ENCODE measurements around the gene ADGRB2.

The ADGRB2 gene

DNA sequence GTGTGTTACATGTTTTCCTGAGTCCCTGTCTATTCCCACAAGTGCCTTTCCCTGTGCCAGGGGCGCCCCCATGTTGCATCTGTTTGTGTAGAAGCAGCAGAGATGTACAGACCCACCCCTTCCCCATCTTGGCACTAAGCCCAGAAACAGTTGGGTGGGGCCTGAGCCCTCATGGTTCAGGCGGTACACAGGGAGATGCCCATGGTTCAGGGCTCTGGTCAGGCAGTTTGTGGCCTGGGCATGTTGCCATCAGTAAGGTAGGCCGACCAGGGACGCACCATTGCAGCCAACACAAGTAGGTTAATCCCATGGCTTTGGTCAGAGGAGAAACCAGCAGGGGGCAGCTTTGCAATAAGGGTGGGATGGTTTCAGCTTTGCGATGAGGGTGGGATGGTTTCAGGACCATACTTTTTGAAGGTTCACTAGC is 914 bp upstream of the ADGRB2 start:
- CTCF ChIA-PET: interaction anchor here (0.9 to 7.0 kb wide), 4 partner anchors 11 to 200 kb away, joined by 3 to 51 read pairs (median 6); no protein-coding TSS in a partner anchor
- POLR2A ChIA-PET: interaction anchor here (1.4 kb wide), 1 partner anchor 24 kb away, joined by 7 read pairs; no protein-coding TSS in a partner anchor
- no peaks in the 10 kb centered on the region for H3K36me3 ChIP-seq (ENCODE audit: control insufficient read depth in 2 of 2, insufficient read depth in 1 of 2, low read length in 2 of 2)
- H3K4me3 ChIP-seq (ENCODE audit: low read depth, low read length): no peak overlapping the region
- H3K9me3 ChIP-seq (ENCODE audit: control insufficient read depth, insufficient read depth, low read depth, low read length): no peaks in the 10 kb centered on the region
- H3K4me1 ChIP-seq (ENCODE audit: control insufficient read depth, insufficient read depth, low read length): no peaks in the 10 kb centered on the region; the same call in 1 of the 2 replicates
- H3K27ac ChIP-seq (ENCODE audit: extremely low read depth, low read depth, low read length): no peak overlapping the region
- TF ChIP-seq, protein P1, sequence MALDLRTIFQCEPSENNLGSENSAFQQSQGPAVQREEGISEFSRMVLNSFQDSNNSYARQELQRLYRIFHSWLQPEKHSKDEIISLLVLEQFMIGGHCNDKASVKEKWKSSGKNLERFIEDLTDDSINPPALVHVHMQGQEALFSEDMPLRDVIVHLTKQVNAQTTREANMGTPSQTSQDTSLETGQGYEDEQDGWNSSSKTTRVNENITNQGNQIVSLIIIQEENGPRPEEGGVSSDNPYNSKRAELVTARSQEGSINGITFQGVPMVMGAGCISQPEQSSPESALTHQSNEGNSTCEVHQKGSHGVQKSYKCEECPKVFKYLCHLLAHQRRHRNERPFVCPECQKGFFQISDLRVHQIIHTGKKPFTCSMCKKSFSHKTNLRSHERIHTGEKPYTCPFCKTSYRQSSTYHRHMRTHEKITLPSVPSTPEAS (tag by site-specific recombination; IDR thresholded peaks at IDR 0.05): no peak
- TF ChIP-seq, protein P2, sequence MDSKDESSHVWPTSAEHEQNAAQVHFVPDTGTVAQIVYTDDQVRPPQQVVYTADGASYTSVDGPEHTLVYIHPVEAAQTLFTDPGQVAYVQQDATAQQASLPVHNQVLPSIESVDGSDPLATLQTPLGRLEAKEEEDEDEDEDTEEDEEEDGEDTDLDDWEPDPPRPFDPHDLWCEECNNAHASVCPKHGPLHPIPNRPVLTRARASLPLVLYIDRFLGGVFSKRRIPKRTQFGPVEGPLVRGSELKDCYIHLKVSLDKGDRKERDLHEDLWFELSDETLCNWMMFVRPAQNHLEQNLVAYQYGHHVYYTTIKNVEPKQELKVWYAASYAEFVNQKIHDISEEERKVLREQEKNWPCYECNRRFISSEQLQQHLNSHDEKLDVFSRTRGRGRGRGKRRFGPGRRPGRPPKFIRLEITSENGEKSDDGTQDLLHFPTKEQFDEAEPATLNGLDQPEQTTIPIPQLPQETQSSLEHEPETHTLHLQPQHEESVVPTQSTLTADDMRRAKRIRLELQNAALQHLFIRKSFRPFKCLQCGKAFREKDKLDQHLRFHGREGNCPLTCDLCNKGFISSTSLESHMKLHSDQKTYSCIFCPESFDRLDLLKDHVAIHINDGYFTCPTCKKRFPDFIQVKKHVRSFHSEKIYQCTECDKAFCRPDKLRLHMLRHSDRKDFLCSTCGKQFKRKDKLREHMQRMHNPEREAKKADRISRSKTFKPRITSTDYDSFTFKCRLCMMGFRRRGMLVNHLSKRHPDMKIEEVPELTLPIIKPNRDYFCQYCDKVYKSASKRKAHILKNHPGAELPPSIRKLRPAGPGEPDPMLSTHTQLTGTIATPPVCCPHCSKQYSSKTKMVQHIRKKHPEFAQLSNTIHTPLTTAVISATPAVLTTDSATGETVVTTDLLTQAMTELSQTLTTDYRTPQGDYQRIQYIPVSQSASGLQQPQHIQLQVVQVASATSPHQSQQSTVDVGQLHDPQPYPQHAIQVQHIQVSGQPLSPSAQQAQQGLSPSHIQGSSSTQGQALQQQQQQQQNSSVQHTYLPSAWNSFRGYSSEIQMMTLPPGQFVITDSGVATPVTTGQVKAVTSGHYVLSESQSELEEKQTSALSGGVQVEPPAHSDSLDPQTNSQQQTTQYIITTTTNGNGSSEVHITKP (tag by site-specific recombination; IDR thresholded peaks at IDR 0.05): peak; percentile 92
- TF ChIP-seq ZFP69B (tag by site-specific recombination; IDR thresholded peaks at IDR 0.05) (no peak), RBAK (tag by site-specific recombination; IDR thresholded peaks at IDR 0.05) (no peak), MYNN (tag by site-specific recombination; IDR thresholded peaks at IDR 0.05; ENCODE audit: borderline replicate concordance) (no peak), ZNF561 (tag by site-specific recombination; IDR thresholded peaks at IDR 0.05; ENCODE audit: borderline replicate concordance) (0 out of 2 replicates have a peak, but pooled peaks have one; percentile 40), GLIS2 (tag by site-specific recombination; IDR thresholded peaks at IDR 0.05) (peak; percentile 10; the same call in 1 of the 2 replicates), ZNF2 (tag by site-specific recombination; IDR thresholded peaks at IDR 0.05) (no peak), ZNF214 (tag by site-specific recombination; IDR thresholded peaks at IDR 0.05; ENCODE audit: borderline replicate concordance) (no peak), REPIN1 (tag by site-specific recombination; IDR thresholded peaks at IDR 0.05; ENCODE audit: low read depth) (no peak), ZNF132 (tag by site-specific recombination; IDR thresholded peaks at IDR 0.05; ENCODE audit: borderline replicate concordance) (no peak), ZBTB17 (tag by site-specific recombination; IDR thresholded peaks at IDR 0.05) (no peak), KLF16 (tag by site-specific recombination; IDR thresholded peaks at IDR 0.05) (no peak), CTCF (tag by site-specific recombination; IDR thresholded peaks at IDR 0.05) (peak; percentile 32; the same call in 1 of the 2 replicates), PRDM6 (tag by site-specific recombination; IDR thresholded peaks at IDR 0.05) (no peak), ZNF513 (tag by site-specific recombination; IDR thresholded peaks at IDR 0.05) (no peak), ZNF747 (tag by site-specific recombination; IDR thresholded peaks at IDR 0.05) (no peak), TCF7L2 (IDR thresholded peaks at IDR 0.05; ENCODE audit: borderline replicate concordance, low read depth, low read length) (no peak), KLF1 (tag by site-specific recombination; IDR thresholded peaks at IDR 0.05) (peak; percentile 45; the same call in 1 of the 2 replicates), ZXDB (tag by site-specific recombination; IDR thresholded peaks at IDR 0.05) (no peak), ZNF549 (tag by site-specific recombination; IDR thresholded peaks at IDR 0.05) (no peak)
- TF ChIP-seq, protein P3, sequence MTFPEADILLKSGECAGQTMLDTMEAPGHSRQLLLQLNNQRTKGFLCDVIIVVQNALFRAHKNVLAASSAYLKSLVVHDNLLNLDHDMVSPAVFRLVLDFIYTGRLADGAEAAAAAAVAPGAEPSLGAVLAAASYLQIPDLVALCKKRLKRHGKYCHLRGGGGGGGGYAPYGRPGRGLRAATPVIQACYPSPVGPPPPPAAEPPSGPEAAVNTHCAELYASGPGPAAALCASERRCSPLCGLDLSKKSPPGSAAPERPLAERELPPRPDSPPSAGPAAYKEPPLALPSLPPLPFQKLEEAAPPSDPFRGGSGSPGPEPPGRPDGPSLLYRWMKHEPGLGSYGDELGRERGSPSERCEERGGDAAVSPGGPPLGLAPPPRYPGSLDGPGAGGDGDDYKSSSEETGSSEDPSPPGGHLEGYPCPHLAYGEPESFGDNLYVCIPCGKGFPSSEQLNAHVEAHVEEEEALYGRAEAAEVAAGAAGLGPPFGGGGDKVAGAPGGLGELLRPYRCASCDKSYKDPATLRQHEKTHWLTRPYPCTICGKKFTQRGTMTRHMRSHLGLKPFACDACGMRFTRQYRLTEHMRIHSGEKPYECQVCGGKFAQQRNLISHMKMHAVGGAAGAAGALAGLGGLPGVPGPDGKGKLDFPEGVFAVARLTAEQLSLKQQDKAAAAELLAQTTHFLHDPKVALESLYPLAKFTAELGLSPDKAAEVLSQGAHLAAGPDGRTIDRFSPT (tag by site-specific recombination; IDR thresholded peaks at IDR 0.05): peak; percentile 23
- TF ChIP-seq, protein P4, sequence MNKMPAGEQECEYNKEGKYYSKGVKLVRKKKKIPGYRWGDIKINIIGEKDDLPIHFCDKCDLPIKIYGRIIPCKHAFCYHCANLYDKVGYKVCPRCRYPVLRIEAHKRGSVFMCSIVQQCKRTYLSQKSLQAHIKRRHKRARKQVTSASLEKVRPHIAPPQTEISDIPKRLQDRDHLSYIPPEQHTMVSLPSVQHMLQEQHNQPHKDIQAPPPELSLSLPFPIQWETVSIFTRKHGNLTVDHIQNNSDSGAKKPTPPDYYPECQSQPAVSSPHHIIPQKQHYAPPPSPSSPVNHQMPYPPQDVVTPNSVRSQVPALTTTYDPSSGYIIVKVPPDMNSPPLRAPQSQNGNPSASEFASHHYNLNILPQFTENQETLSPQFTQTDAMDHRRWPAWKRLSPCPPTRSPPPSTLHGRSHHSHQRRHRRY (tag by site-specific recombination; IDR thresholded peaks at IDR 0.05): no peak
